Frontal cortex (tissue), 4 donors: Measurements from ENCODE around the gene SLCO4C1. TPM values are rescaled to one million over a fixed set of nuclear protein-coding genes. Genes with fewer than 3 reads are reported as not detected.

Experiments
- DNase-seq, 2 donors: peaks; one replicate each; pipeline ENCODE4 v3.0.0; 2012; ENCODE audit warnings: low spot score in 2 of 2
- FAIRE-seq: peaks from 2 replicates; lab custom pipeline; 2012; peaks lifted over from hg19 to GRCh38; lab: Jason Lieb, UNC
- total RNA-seq: library from RNA; depleted of rRNA; stranded (reverse); fragments of >200 nt; gene quantifications from one replicate; pipeline ENCODE4 v1.2.3, GENCODE V29; 2014
- donor health status: control.
- donor health status: control.
- donor health status: control.

Gene SLCO4C1
- total RNA-seq, 1 donor from 2014 or later, result 0.82 TPM

DNA sequence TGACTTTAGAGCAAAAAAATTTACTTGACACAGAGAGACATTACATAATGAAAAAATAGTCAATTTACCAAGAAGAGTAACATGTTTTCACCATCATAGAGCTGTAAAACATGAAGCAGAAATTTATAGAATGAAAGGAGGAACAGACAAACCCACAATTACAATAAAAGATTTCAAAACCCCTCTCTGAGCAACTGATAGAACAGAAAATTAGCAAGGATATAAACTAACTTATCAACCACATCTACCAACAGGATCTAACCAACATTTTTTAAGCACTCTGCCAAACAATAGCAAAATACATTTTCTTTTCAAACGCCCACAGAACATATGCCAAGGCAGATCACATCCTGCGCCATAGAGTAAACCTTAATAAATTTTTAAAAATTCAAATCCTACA is 17.9 kb downstream of the SLCO4C1 start:
- DNase-seq (no peak), FAIRE-seq (no peak)

DNA sequence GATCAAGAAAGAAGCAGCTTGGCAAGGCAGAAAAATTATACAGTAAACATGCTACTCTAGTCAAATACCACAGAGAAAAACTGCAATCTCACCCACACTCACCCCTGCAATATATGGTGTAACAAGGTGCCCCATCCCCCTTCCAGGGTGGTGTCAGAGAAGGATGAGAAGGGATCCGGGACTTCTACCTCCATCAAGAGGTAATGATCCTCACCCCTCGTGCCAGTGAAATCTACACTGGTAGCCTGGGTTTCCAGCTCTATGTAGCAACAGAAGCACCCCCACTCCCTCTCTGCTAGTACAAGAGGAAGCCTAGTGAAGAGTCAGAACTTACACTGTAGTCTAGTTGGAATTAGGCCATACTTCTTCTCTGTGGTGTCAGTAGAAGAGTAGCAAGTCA is 18.9 kb downstream of the SLCO4C1 start:
- DNase-seq (no peak), FAIRE-seq (no peak)

DNA sequence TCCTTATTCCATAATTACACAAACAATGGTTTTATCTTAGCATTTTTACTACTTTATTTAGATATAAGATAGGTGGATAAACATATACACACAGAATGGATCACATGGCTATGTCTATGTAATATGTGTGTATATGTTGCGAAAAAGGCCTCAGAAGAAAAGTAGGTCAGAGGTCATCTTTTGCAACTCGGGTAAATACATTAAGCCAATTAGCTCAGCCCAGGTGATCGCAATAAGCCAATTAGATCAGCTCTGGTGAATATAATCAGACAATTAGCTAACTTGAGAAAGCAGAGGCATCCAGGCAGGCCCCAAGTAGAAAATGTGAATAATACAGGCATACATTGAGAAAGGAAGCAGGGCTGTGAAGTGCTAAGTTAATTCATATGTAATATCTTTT is 24.3 kb downstream of the SLCO4C1 start:
- no peak for FAIRE-seq

DNA sequence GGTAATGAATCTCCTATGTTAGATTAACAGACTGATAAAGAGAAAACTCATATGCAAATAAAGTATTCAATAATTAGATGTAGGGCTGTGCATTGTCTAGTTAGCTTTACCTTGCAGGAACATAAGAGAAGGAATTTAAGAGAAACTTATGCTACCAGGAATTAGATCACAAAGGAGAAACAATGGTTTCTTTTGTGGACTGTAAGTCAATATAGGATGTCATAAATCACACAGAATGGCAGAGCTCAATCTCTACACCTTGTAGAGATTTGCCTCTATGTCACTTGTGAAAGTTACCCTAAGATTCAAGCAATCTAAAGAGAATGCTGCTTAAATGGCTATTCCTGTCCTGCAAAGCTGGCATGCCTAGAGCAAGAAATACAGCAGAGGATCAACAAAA is 26.0 kb downstream of the SLCO4C1 start:
- no peak for FAIRE-seq

More for the DNA sequence above, 24.3 kb downstream of the SLCO4C1 start:
- no peak for DNase-seq

DNA sequence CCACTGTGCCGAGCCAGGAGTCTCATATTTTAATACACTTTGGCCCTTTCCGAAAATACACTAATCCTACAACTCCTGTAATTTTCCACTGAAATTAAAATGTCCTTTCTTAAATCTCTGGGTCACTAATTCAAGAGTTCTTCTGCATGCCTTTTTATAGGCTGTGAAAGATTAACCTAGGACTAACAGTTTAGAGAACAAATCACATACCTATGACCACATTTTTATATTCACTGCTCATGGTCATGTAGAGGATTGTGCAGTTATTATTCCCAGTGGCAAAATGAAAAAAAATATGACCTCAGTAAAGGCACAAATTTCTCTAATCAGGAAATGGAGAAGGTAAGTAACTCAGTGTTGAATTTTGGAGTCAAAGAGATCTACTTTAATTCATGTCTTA is 33.4 kb downstream of the SLCO4C1 start:
- FAIRE-seq, result no peak
- DNase-seq, result no peak

More for the DNA sequence above, 26.0 kb downstream of the SLCO4C1 start:
- DNase-seq, result no peak

DNA sequence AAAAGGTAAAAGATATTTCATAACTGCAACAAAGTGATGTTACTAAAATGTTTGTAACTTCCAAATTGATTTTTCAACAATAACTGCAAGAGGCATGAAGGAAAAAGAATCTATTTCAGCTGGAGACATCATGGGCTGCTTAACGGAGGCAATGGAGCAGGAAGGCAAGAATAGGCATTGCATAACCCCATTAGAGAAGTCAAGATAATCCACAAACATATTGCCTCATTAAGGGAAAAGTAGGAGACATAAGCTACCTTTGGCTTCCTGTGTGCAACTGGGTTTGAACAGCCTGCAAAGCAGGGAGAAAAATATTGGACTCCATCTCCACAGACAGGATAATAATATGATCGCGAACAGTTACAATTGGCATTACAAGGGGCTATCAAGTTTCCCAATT is 46.7 kb downstream of the SLCO4C1 start:
- FAIRE-seq (no peak), DNase-seq (no peak)

DNA sequence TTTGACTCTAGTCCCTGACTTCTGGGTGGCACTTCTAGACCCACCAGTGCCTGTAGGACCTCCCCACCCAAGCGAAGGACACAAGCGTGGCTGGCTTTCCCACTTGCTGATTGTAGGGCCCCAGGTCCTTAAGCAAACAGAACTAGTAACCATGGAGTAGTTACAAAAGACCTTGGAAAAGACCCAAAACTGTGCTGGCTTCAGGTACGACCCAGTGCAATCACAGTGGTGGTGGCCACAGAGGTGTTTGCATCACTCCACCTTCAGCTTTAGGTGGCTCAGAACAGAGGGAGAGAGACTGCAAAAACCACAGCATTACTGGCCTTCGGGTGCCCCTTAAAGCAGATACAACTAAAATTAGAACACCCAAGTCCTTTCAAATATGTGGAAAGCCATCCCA is 52.9 kb downstream of the SLCO4C1 start:
- DNase-seq (no peak), FAIRE-seq (no peak)

DNA sequence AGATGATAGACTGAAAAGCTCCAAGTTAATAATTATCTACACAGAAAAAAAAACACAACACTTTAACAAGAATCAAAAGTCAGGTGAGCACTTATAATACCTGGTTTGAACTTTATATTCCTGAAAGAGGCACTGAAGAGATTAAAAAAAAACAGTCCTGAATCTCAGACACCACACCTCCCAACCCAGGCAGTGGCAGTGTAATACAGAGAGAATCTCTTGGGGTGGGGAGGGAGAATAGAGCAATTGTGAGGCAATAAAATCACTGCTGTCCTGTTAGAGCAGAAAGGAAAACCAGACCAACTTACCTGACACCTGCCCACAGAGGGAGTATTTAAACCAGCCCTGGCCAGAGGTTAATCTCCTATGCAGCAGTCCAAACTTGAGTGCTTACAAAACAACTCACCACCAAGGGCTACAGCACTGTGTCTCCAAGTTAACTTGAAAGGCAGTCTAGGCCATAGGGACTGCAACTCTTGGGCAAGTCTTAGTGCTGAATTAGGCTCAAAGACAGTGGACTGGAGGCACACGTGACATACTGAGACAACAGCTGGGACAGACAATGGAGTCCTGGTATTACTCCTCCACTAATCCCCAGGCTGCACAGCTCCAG is 54.2 kb downstream of the SLCO4C1 start:
- FAIRE-seq, result no peak
- no peak for DNase-seq

DNA sequence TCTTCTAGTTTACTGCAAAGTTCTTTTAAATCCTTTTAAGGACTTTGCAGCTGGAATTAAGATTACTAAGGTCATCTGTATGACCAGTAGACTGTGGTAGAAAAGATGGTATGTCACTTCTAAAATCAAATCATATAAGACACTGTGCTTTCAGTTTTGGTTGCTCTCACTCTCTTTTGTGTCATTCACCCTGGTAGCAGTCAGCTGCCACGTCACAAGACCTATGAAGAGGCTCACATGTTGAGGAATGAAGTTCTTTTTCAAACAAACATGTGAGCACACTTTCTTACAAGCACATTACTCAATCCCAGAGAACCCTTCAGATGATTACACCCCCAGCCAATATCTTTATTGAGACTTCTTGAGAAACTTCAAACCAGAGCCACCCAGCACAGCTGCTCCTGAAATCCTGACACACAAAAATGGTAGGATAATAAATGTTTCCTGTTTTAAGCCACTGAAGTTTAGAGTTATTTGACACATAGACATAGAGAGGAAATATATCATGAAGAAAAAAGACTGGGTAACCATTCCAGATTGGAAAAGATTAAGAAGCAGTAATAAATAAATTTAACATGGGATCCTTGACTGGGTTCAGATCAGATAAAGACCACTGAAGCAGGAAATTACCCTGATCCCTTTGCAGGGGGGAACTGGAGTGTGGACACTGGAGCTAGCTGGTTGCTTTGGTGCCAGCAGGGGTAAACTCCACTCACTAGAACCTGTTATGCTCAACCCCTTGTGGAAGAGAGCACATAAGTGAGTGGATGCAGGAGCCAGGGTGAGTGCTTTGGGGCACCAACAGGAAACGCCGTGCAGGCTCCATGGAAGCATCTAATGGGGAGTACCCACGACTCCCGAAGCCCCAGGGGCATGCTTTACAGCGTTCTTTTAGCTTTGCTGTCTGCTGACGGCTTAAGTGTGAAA is 64.1 kb downstream of the SLCO4C1 start:
- DNase-seq (no peak), FAIRE-seq (no peak)

DNA sequence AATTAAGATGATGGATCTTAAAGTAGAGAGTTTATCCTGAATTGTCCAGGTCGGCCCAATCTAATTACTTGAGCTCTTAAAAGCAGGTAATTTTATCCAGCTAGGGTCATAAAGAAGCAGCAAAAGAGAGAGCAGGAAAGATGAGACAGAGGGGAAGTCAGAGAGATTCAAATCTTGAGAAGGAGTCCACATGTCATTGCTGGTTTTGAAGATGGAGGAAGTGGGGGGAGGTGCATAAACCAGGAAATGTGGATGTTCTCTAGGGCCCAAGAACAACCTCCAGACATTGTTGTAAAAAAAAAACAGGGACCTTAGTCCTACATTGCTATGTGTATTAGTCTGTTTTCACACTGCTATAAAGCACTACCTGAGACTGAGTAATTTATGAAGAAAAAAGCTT is 66.4 kb downstream of the SLCO4C1 start:
- no peak for DNase-seq
- FAIRE-seq, result no peak

DNA sequence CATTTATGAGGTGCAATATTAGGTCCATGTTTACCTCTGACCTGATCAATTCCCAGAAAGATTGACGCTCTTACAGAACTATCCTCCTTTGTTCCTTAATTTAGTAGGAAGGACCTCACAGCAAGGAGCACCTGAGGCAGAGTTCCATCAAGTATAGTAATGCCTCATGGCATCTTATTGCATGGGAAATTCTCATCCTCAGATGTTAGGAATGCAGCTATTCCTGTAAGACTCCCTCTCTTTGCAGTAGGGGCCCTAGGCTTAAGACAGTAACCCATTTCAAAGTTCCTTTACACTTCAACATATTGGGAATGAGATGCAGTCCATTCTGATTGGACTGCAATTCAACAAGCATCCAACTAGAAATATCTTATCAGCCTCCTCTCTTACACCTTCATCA is 69.8 kb downstream of the SLCO4C1 start:
- no peak for FAIRE-seq
- DNase-seq, result no peak

DNA sequence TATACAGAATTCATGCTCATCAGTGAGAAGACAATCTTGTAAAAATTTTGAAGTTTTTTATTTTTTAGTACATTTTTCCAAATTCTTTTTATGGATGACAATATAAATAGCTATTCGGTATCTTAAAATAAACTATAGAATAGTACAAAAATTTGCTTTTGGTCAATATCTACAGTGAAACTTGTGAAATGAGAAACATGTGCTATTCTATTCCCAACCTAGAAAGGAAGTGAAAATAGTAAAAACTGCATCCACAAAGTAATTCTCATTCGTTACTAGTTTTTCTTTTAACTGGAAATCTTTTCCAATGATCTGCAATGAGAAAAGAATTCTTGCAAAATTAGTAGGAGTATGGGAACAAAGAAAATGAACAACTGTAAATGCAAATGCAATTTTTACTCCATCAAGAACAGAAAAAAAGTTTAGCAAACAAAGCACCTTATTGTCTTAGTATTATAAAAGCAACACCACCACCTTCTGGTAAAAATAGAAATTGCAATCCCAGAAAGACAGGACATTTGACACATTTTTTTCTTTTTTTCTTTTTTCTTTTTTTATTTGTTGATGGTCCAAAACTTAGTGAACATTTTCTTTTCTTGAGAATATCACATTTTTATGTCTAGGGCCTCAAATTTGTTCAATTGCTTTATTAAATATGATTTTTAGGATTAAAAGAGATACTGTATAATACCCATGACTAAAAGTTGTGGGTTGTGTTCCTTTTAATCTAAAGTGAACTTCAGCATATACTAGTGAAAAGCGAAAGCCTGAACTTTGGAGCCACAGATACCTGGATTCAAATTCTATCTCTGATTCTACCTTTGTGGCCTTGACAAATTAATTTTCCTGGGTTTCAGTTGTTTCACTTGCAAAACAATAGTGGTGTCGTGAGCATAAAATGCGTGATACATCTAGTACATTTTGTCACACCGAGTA is 72.3 kb downstream of the SLCO4C1 start:
- DNase-seq (no peak), FAIRE-seq (peak; percentile 19)

DNA sequence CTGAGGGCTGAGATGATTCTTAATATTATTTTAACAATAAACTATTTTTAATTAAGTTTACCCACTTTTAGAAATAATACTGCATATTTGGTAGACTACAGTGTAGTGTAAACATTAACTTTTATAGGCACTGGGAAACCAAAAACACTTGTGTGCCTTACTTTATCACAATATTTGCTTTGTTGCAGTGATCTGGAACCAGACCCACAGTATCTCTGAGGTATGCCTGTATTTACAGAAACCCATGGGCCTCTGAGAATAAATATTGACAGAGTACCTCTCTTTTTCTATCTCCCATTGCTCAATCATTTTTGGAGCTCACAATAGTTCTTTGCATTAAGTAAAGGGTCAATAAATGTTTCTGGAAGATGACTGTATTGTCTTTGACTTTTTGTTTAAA is 73.3 kb downstream of the SLCO4C1 start:
- DNase-seq (no peak), FAIRE-seq (no peak)

DNA sequence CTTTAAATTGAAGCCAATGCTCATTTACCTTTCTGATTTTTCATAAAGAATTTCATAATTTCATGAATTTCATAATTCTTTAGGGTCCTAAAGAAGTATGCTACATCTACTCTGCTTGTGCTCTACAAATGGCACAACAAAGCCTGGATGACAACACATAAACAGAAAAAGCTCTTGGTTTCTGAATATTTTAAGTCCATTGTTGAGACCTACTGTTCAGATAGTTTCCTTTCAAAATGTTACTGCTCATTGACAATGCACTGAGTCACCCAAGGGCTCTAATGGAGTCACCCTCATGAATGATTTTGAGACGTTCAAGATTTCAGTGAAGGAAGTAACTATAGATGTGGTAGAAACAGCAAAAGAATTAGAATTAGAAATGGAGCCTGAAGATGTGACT is 74.1 kb downstream of the SLCO4C1 start:
- DNase-seq (no peak), FAIRE-seq (no peak)

DNA sequence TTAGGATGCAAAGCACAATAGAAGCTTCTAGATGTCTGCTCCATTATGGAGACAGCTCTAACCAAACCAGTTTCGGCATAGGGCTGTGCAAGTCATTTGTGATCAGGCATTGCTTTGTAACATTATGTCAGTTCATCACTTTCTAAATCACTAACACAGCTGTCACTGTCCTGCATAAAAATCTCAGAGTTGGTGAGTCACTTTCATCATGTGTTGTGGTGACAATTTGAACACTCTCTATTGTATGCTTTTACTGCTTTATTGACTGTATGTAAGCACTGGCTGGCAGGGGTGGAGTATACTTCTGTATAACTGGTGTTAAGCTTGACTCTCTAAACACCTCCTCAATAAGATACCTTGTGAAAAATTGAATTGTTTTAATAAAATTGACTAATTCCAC is 77.9 kb downstream of the SLCO4C1 start:
- no peak for DNase-seq
- no peak for FAIRE-seq

DNA sequence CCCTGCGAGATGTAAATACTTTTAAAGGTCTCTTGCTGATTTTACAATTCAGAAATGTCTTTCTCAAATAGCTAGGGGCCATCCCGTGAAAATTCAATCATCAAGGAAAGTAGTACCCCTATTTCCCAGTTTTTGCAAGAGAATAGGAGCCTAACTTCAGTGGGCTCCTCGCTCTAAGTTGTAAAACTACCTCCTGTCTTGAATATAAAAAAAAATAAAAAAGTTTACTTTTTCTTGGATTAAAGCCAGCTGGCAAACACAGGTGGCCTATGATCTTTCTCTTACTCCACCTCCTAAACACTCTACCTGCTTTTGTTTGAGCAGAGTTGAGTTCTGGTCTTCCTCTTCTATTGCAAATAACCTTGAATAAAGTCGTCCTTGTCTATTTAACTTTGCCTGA is 79.4 kb downstream of the SLCO4C1 start:
- DNase-seq, result no peak
- no peak for FAIRE-seq

DNA sequence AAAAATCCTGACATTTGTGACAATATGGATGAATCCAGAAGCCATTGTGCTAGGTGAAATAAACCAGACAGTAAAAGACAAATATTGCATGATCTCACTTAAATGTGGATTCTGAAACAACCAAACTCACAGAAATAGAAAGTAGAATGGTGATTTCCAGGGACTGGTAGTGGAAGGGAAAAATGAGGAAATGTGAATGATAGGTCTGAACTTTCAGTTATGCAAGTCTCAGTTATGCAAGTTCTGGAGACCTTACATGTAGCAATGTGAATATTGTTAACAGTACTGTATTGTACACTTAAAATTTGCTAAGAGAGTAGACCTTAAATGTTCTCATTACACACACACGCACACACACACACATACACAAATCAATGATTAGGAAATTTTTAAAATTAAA is 84.9 kb downstream of the SLCO4C1 start:
- no peak for DNase-seq
- no peak for FAIRE-seq

DNA sequence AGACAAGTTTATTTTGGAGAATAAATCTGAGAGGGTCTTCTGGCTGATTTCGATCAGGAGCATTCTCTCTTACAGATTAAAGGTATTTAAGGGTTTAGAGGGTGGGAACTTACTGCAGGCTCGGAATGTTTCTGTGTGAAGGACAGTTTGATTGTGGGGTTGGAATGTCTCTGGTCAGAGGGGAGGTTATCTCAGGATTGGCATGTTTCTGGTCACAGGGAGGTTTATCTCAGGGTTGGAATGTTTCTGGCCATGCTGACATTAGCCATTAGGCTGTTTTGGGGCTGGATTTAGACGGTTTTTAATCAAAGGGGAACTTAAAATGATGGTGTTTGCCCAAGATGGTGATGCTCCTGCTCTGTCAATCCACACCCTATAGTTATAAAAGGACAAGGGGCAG is 95.2 kb downstream of the SLCO4C1 start:
- DNase-seq, result no peak
- no peak for FAIRE-seq

DNA sequence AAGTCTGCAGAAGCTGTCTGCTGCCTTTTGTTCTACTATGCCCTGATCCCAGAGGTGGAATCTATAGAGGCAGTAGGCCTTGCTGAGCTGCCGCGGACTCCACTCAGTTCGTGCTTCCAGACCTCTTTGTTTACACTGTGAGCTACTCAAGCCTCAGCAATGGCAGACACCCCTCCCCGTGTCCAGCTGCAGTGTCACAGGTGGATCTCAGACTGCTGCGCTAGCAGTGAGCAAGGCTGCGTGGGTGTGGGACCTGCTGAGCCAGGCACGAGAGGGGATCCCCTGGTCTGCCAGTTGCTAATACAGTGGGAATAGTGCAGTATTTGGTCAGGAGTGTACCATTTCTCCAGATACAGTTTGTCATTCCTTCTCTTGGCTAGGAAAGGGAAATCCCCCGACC is 99.6 kb downstream of the SLCO4C1 start:
- FAIRE-seq, result no peak
- no peak for DNase-seq
